ENCODE results near the gene ZSWIM7.

DNA sequence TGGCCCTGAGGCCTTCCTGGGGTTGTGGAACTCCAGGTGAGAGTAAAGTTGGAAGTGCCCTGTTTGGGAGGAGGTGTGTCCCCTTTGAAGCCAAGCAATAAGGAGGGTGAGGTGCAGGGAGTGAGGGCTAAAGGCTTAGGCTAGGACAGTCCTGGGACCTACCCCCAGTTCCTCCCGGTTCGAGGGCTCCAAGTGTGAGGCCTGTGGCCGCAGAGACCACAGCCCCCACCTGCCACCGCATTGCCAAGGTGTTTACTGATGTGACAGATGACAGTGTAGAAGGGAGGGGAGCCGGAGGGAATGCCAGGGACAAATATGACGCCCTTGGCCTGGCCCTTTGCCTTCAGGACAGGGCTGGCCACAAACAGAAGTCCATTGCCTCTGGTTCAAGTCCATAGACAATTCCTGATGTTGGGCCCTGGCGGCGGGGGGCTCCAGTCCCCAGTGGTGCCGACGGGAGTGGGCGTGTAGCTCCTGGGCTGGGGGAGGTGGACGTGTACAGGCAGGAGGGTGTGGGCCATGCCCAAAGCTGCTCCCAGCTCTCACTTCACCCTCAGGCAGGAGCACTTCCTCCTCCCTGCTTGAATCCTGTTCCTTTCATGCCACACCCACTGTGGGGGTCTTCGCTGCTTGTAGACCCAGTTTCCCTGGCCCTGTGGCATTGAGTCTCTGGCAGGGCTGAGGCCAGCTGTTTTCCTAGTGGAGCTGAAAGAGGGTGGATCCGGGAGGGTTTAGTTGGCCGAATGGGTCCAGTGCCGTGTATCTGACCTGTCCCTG lies 51.3 kb downstream of the ZSWIM7 start:
- TF ChIP-seq, protein P1, sequence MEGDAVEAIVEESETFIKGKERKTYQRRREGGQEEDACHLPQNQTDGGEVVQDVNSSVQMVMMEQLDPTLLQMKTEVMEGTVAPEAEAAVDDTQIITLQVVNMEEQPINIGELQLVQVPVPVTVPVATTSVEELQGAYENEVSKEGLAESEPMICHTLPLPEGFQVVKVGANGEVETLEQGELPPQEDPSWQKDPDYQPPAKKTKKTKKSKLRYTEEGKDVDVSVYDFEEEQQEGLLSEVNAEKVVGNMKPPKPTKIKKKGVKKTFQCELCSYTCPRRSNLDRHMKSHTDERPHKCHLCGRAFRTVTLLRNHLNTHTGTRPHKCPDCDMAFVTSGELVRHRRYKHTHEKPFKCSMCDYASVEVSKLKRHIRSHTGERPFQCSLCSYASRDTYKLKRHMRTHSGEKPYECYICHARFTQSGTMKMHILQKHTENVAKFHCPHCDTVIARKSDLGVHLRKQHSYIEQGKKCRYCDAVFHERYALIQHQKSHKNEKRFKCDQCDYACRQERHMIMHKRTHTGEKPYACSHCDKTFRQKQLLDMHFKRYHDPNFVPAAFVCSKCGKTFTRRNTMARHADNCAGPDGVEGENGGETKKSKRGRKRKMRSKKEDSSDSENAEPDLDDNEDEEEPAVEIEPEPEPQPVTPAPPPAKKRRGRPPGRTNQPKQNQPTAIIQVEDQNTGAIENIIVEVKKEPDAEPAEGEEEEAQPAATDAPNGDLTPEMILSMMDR (conservative IDR thresholded peaks at IDR 0.05), result no peak
- no peak for TF ChIP-seq ZFX (IDR thresholded peaks at IDR 0.05)

Measured in C4-2B (cell line).